Neutrophil (primary cell): ENCODE results near the gene MXI1.

ENCODE experiments used
- H3K27ac ChIP-seq: fragments of 200-600 bp; sonication (generic); 2 replicates; pipeline ENCODE4 v1.5.1; 2016; ENCODE audit warnings: mild to moderate bottlenecking, moderate library complexity
- H3K27me3 ChIP-seq: fragments of 200-600 bp; sonication (generic); 2 replicates; pipeline ENCODE4 v1.6.0; 2016; ENCODE audit warnings: mild to moderate bottlenecking
- H3K36me3 ChIP-seq: fragments of 200-600 bp; sonication (generic); 2 replicates; pipeline ENCODE4 v1.5.1; 2017
- H3K4me1 ChIP-seq, 2 experiments: fragments of 200-600 bp in 1 of 2; sonication (generic) in 1 of 2; 1 replicate in 1 of 2; 2 replicates in 1 of 2; pipeline versions ENCODE4 v1.5.1 to v1.6.1; 2013 to 2016; ENCODE audit warnings: low read depth in 1 of 2, low read length in 1 of 2, mild to moderate bottlenecking in 1 of 2, moderate library complexity in 1 of 2; ENCODE audit not compliant: control insufficient read depth in 1 of 2, insufficient read depth in 1 of 2
- H3K4me3 ChIP-seq, 2 experiments: fragments of 200-600 bp in 1 of 2; sonication (generic) in 1 of 2; 1 replicate in 1 of 2; 2 replicates in 1 of 2; pipeline ENCODE4 v1.5.1; 2013 to 2016; ENCODE audit warnings: low read depth in 1 of 2, low read length in 1 of 2, mild to moderate bottlenecking in 1 of 2, moderate library complexity in 1 of 2
- H3K9me3 ChIP-seq: fragments of 200-600 bp; sonication (generic); 2 replicates; pipeline ENCODE4 v1.5.1; 2016
- TF ChIP-seq, protein P1 (sequence below): fragments of 200-600 bp; sonication (generic); IDR thresholded peaks from 2 replicates; pipeline ENCODE4 v1.5.1; 2016; ENCODE audit warnings: antibody characterized with exemption

The MXI1 gene

DNA sequence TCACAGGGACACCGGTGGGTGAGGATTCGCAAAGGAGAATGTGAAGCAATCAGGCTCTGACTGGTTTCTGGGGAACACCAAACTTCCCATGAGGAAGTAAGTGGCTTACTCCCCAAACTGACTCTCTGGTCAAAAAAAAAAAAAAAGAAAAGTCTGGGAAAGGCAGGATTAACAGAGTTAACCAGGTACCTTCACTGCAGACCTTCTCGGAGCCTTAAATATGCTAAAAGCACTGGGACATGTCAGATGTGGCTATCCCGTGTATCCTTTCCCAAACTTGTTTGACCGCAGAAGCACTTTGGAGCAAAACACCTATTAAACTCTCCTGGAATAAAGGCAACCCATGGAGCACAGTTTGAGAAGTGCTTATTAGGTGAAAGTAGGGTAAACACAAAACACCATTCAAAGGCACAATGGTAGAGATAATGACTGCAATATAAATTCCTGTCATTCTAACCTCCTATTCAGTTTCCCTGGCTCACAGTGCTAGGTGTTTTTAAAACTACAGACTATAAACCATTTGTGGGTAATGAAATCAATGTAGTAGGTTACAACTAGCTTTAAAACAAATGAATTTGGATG lies 44.1 kb upstream of the MXI1 start:
- H3K4me1 ChIP-seq = peaks cover 13 to 27% of the 10 kb centered on the region in 2 experiments
- no peaks in the 10 kb centered on the region for H3K9me3 ChIP-seq
- H3K27ac ChIP-seq = no peak overlapping the region
- H3K36me3 ChIP-seq = no peaks in the 10 kb centered on the region
- TF ChIP-seq, protein P1, sequence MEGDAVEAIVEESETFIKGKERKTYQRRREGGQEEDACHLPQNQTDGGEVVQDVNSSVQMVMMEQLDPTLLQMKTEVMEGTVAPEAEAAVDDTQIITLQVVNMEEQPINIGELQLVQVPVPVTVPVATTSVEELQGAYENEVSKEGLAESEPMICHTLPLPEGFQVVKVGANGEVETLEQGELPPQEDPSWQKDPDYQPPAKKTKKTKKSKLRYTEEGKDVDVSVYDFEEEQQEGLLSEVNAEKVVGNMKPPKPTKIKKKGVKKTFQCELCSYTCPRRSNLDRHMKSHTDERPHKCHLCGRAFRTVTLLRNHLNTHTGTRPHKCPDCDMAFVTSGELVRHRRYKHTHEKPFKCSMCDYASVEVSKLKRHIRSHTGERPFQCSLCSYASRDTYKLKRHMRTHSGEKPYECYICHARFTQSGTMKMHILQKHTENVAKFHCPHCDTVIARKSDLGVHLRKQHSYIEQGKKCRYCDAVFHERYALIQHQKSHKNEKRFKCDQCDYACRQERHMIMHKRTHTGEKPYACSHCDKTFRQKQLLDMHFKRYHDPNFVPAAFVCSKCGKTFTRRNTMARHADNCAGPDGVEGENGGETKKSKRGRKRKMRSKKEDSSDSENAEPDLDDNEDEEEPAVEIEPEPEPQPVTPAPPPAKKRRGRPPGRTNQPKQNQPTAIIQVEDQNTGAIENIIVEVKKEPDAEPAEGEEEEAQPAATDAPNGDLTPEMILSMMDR = no peak
- H3K4me3 ChIP-seq = no peak overlapping the region
- H3K27me3 ChIP-seq = peaks cover 24% of the 10 kb centered on the region

- no peaks in the 10 kb centered on the region for H3K36me3 ChIP-seq
- TF ChIP-seq, protein P1 = no peak
- H3K4me3 ChIP-seq = no peak overlapping the region
- no peak overlapping the region for H3K27ac ChIP-seq
- H3K4me1 ChIP-seq = peaks cover 15 to 24% of the 10 kb centered on the region in 2 experiments
- H3K27me3 ChIP-seq = peaks cover 30% of the 10 kb centered on the region
- no peaks in the 10 kb centered on the region for H3K9me3 ChIP-seq
Observed at GRCh38 chr10:110163841-110164240, 43.6 kb upstream of the MXI1 start.

DNA sequence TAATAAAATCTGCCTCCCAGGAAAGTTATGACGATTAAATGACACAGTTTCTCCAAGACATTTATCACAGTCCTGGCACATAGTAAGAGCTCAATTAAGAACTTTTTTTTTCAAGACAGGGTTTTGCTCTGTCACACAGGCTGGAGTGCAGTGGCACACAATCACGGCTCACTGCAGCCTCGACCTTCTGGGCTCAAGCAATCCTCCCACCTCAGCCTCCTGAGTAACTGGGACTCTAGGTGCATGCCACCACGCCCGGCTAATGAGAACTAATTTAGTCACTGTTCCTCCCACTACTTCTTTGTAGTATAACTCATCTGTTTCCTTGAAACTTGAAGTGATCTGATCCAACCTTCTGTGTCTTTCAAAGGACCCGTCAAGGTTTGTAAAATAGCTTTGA lies 42.2 kb upstream of the MXI1 start:
- TF ChIP-seq, protein P1 = no peak
- Histone ChIP-seq H3K36me3 (no peaks in the 10 kb centered on the region), H3K4me1 (peaks cover 14 to 21% of the 10 kb centered on the region in 2 experiments), H3K27ac (no peak overlapping the region), H3K27me3 (peaks cover 44% of the 10 kb centered on the region), H3K4me3 (no peak overlapping the region), H3K9me3 (no peaks in the 10 kb centered on the region)

DNA sequence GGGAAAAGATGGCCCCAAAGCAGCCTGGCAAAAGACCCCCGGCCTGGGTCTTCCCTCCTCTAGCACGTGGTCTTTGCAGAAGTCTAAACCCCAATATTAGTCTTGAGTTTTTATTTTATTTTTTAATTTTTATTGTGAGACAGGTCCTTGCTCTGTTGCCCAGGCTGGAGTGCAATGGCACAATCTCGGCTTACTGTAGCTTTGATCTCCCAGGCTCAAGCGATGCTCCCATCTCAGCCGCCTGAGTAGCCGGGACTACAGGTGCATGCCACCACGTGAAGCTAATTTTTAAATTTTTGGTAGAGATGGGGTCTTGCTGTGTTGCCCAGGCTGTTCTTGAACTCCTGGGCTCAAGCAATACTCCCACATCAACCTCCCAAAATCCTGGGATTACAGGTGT lies 40.3 kb upstream of the MXI1 start:
- Histone ChIP-seq H3K4me3 (no peak overlapping the region), H3K9me3 (no peaks in the 10 kb centered on the region), H3K4me1 (peaks cover 15 to 26% of the 10 kb centered on the region in 2 experiments), H3K36me3 (no peaks in the 10 kb centered on the region), H3K27ac (no peak overlapping the region), H3K27me3 (peaks cover 58% of the 10 kb centered on the region)
- TF ChIP-seq, protein P1 = no peak

DNA sequence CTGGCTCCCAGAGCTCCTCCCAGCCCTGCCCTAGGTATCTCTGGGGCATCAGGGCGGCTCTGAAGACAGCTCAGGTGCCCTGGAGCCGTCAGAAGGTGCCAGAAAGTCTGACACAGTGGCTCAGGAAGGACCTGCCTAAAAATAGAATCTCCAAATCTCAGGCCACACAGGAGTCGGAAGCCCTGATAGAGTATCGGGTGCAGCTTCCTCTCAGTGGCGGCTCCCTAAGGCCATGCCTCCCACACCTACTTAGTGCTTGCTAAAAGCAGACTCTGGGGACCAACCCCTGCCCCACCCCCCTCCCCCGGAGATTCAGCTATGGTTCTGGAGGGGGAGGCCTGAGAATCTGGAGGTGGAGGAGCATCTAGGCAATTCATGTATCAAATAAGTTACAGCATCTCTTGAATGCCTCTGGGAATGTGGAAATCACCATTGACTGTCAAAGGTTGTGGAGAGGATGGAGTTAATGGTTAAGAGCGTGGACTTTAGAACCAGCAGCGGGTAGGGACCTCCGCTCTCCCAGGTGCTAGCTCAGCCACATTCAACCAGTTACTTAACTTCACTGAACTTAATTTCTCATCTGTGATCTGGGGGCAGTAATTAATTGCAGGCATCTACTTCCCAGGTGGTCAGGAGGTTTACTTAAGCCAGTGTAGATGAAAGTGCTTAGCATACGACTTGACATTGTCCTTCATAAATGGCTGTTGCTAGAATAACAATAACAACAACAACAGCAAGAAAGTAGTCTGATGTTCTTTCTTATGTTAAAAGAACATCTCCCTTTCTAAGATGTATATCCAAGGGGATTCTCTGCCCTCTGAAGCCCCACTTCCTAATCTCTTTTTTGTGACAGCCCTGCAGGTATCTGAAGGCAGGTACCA lies 38.6 kb upstream of the MXI1 start:
- no peaks in the 10 kb centered on the region for H3K36me3 ChIP-seq
- peaks cover 4 to 15% of the 10 kb centered on the region in 2 experiments for H3K4me1 ChIP-seq
- peaks cover 59% of the 10 kb centered on the region for H3K27me3 ChIP-seq
- no peak overlapping the region for H3K4me3 ChIP-seq
- TF ChIP-seq, protein P1 = no peak
- no peaks in the 10 kb centered on the region for H3K9me3 ChIP-seq
- no peak overlapping the region for H3K27ac ChIP-seq
